SW480 (cell line): ENCODE data around the gene CPNE4.
A peak's percentile ranks its signal among the peaks of the same experiment; 100 is the strongest.
"Not testable (repeated sequence)": the region's sequence is repeated elsewhere in the genome, so short reads cannot be mapped to it uniquely, and the experiment has no call there.

ENCODE experiments used
- DNase-seq: peaks from one replicate; pipeline ENCODE4 v3.0.0-alpha.2; 2016; ENCODE audit warnings: low spot score

The CPNE4 gene

DNA sequence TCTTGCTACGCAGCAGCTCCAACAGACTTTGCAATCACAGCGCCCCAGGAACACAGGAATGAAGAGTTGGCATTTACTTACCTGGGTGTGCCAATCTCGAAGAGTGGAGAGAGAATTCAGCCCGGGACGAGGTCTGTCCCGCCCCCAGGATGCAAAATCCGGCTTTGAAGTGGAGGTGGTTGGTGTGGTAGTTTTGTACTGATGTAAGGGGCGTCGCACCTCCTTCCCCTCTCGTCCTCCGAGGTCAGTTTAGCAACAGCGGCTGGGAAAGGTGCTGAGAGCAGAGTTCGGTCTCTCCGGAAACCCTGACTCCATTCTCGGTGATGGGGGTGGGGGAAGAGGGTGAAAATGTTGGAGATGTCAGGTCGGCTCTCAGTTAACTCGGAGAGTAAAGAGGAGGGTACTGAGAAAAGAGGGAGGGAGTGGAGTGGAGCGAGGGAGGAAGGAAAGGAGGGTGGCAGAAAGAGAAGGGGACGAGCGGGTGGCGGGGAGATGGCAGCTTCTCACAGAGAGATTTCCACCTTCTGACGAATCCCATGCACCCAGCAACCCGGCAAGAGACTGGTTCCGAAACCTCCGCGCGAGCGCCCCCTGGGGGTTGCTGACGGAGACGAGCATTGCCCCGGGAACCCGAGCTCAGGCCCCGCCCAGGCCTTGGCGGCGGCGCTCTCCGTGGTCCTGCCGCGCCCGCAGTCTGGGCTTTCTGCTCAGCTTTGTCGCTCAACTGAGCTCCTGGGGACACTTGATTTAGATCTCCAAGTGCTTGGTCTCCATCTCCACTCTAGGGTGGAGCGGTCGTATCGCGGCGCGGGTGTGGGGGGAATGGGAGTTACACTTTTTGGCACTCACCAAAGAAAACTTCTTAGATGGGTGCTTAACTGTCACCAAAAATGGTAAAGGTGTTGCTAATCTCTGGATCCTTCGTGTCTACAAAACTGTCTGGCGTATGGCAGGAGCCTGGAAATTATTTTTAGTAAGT, at the start of gene CPNE4:
Gene CPNE4, minus strand, starts transcription at position 529 of the 979 bp plus-strand sequence.
- DNase-seq, result peak; percentile 60

DNA sequence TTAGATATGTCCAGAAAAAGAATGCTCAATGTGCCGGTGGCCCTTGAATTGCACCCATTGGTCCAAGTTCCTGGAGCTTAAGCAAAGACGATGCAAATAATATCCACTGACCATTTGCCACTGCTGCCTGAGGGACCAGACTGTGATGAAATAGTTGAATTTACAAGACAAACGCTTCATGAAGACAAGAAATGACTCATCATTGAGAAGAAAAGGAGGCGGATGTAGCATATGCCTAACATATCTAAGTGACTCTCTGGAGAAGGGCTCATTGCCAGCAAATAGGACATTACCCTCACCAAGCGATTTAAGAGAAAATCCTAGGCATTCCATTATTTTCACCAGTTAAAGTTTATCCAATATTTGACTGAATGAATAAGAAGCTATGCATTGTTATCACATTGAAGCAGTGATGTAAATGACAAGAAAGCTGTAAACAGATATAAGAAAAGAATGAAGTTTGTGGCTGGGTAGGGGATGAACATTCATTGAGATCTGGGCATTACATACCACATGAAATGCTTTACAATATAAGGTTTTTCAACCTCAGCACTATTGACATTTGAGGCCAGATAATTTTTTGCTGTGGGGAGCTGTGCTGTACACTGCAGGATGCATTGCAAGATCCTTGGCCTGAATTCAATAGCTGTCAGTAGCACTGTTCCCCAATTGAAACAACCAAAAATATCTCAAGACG, 48.9 kb upstream of the CPNE4 start:
- DNase-seq, result no peak

GRCh38 chr3:132083159-132083558, 48.3 kb upstream of the CPNE4 start:
- no peak for DNase-seq

GRCh38 chr3:132079147-132079546, 44.3 kb upstream of the CPNE4 start:
- no peak for DNase-seq

DNA sequence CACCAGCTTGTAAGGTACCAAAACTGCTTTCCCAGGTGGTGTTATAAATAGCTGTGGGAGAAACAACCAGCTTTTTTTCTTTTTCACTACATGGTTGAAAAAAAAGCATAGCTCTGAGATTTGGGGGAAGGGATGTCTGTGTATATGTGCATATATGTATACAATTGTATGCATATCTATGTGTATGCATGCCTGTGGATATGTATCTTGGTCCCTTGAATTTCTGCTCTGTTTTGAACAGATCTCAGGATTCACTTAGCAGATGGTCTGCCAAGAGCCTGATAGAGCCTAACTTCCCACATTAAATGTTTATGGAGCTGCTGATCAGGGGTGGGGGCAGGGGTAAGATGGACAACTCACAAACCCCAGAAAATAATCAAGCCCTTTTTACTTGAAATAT, 39.0 kb upstream of the CPNE4 start:
- DNase-seq, result no peak

GRCh38 chr3:132071043-132071442, 36.2 kb upstream of the CPNE4 start:
- no peak for DNase-seq

DNA sequence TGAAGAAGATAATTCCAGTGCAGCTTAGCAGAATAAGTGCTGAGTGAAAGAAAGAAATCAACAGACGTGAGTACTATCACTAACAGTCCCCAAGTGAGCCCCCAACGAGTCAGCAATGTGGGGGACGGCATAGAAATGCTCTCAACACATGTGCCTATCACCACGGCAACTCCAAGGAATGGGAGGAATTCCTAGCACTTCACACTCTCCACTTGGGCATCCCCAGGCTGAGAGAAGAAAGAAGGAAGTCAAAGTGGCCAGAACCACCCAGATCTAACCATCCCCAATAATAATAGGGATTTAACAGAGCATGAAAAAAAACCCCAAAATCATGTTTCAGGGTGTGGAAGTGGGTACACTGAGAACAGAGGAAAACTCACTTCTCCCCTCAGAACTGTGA, 29.3 kb upstream of the CPNE4 start:
- no peak for DNase-seq

DNA sequence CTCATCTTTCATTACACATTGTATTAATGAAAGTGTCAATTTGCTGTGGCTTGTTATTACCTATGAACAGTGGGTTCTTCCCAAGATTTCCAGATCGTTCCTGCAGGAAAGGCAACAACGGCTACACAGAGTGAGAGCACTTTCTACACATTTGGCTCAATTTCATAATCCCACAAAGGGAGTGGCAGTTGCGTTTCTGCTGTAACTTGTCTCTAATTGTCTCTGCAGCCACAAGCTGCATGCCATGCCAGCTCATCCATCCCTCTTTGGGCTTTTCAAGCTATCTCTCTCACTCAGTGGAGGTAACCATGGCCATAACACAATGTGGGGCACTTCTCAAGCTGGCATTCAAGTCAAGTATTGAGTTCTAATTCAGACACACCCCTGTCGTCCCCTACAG, 27.7 kb upstream of the CPNE4 start:
- no peak for DNase-seq

DNA sequence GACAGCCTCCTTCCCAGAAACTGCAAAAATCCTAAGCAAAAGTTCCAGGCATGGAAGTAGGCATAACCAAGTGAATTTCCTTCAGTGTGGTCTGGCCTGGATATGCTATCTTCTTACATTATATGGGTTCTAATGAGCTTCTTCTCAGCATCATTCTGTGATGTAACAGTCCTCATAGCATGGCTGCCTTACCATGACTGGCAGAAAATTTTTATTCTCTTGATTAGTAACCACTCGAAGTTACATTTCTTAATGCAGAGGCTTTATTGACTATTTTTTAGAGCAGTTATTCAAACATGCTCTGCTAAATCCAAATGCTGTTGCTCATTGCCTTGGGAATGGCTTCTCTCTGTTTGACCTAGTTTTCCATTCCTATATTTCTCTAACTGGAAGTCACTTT, 21.1 kb upstream of the CPNE4 start:
- no peak for DNase-seq

DNA sequence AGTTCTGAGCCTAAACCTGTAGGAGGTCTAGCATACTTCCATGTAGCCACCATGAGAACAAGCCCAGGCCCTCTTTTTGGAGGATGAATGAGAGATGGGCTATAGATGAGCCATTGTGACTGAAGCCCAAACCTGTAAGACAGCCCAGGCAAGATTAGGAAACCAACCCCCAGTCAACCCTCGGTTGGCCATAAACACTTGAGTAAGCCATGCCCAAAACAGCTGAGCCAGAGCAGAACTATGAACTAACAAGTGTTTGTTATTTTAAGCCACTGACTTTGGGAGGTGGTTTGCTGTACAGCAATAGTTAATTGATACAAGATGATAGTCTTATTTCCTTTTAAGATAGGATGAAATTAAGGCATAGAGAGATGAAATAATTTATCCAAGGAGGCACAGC, 12.4 kb upstream of the CPNE4 start:
- no peak for DNase-seq

DNA sequence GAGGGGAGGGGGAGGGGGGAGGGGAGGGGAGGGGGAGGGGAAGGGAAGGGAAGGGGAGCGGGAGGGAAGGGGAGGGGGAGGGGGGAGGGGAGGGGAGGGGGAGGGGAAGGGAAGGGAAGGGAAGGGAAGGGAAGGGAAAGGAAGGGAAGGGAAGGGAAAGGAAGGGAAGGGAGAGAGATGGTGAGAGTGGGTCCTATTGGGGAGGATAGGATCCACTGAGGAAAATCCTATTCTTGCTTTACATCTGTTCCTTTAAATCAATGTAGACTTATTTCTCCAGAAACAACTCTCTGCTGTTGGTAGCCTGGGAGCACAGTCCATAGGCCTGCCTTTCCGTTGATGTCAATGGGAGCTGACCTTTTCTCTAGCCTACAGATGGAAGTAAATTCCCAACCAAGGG, 10.1 kb upstream of the CPNE4 start:
- DNase-seq, result not testable (repeated sequence)

- DNase-seq, result no peak
These were observed 7.9 kb upstream of the CPNE4 start for GRCh38 chr3:132042681-132043080.

DNA sequence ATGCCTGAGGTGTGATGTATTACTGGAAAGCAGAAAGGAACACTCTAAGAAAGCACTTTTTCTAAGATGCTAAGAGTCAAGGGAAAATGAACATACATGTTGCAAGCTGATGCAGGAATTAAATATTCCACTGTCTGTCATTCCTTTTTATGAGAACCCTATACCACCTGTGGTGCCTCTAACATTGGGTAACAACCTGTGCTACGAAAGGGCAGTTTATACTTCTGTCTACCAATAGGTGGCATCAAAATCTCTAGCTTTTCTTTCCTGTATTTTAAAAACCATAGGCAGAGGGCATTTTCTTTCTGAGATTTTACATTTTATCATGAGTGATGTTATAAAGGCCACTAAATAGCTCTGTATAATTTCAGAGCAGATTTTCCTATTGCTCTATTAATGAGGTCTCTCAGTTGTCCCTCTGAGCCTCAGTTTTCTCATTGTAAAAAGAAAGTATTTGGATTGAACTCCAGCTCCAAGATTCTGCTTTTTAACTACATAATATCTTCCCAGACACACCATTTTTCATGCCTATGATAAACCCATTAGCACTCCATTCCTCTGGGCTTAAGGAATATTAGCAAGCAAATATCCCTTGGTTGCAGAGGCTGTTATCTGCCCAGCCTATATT, 3.5 kb upstream of the CPNE4 start:
- DNase-seq, result peak; percentile 28

DNA sequence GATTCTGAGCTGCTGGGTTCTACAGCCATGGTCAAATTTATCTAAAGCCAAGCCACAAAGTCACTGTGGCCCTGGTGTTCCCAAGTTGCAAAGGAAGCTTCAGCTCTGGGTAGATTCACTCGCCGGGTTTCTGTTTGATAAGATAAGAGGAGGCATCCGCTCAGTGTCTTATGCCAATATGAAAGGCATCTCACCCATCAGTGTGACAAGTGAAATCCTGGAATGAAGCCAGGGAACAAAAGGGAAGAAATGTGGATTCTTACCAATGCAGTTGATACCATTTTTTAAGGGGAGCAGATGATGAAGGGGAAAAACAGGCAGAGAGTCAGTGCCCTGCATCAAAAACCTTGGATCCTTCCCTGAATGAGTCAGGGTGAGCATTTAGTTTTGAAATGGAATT, 2.8 kb upstream of the CPNE4 start:
- DNase-seq, result no peak

- DNase-seq, result no peak
These were observed 2.2 kb upstream of the CPNE4 start for GRCh38 chr3:132037056-132037455.

DNA sequence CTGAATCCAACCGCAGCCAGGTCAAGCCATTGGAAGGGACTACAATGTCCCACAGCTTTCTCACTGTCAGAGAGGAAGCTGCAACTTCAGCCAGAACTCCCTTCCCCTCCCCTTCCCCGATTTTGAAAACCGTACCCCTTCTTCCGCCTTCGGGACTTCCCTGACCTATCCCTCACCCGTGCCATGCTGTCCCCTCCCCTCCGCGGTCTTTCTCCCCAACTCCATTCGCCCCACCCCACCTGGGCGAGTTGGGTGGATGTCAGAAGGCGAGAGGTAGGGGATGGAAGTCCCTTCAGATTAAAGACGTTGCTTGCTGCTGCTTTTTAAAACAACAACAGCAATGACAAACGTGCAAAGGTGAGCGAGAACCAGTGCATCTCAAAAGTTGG, 723 bp downstream of the CPNE4 start:
- no peak for DNase-seq

GRCh38 chr3:132033471-132033870, 1.3 kb downstream of the CPNE4 start:
- DNase-seq, result no peak

DNA sequence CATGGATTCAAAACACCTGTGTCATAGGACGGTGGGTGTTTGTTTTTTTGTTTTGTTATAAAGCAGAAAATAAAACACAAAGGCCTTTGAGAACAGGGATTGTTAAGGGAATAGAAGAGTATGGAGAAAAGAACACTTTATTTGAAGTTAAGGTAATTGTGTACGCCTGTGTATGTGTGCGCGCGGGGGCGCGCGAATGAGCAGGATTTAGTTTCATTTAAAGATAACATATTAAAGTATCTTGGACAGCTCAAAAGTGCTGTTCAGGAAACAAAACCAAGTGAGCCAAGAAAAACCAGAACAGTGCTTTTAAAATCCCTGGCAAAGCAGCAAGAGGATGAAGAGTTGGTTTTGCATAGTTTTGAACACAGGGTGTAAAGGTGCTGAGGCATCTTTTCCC, 1.9 kb downstream of the CPNE4 start:
- no peak for DNase-seq

DNA sequence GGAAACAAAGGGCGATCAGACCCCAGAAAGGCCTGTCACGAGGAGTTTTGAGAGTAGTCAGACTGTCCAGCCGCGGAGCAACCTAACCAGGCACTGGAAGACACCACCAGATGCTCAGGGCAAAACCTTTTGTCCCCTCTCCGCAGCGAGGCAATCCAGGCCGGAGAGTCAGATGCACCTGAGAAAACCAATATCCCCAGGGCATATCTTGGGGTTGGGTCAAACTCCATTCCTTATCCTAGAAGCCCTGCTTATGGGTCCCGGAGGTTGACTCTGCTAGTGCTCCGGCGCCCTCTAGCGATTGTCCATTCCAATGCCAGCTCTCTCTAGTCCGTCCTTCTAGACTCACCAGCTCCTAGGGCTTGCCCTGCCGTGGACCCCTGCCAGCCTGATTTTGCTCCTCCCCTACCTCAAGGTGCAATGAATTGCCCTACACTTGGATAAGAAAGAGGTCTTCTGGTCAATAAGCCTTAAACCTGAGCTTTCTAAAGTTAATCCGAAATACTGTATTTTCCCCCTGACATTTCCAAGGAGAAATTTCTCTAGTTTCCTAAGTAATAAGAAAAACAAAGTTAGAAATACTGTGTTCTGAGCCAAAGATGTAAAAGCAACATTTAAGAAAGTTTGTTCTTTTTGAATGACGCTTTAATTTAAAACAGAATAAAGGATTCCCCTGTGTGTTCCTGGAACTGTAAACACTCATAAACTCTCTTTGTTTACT, 5.5 kb downstream of the CPNE4 start:
- peak; percentile 78 for DNase-seq

GRCh38 chr3:132022914-132023313, 11.9 kb downstream of the CPNE4 start:
- DNase-seq, result no peak

DNA sequence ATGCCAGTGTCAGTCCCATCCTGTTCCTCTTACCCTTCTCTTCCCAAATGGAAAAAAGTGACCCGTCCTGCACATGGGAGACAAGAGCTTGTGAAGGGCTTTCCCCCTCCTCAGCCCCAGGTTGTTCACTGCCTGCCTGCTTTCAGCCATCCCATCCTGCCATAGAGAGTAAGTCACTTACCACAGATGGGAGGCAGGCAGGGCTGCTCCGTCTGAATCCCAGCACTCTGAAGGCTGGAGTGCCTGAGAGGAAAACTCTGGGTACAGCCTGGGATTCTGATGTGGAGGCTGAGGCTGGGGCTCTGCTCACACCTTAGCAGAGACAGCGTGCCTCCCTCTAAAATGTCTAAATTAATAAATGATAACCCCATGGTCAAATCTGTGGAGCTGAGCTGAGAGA, 14.8 kb downstream of the CPNE4 start:
- DNase-seq, result no peak

GRCh38 chr3:132017137-132017536, 17.7 kb downstream of the CPNE4 start:
- DNase-seq, result no peak
